Measurements from ENCODE around the gene DIP2C.
"Not testable (repeated sequence)": the region's sequence is repeated elsewhere in the genome, so short reads cannot be mapped to it uniquely, and the experiment has no call there.

The DIP2C gene

GRCh38 chr10:361203-362081 is 328.0 kb downstream of the DIP2C start:
- DNase-seq = no peak

GRCh38 chr10:360653-361052 is 328.8 kb downstream of the DIP2C start:
- DNase-seq = no peak

GRCh38 chr10:359762-360161 is 329.7 kb downstream of the DIP2C start:
- DNase-seq = no peak

- DNase-seq = no peak
Measured at GRCh38 chr10:359093-359492, 330.4 kb downstream of the DIP2C start.

- DNase-seq = no peak
Measured at GRCh38 chr10:357201-357950, 332.1 kb downstream of the DIP2C start.

- no peak for DNase-seq
Measured at GRCh38 chr10:356452-356851, 333.0 kb downstream of the DIP2C start.

GRCh38 chr10:354901-355617 is 334.4 kb downstream of the DIP2C start:
- no peak for DNase-seq

GRCh38 chr10:352476-353235 is 336.8 kb downstream of the DIP2C start:
- DNase-seq = no peak

GRCh38 chr10:351770-352334 is 337.6 kb downstream of the DIP2C start:
- peak; percentile 39 for DNase-seq

GRCh38 chr10:350981-351501 is 338.4 kb downstream of the DIP2C start:
- no peak for DNase-seq

- no peak for DNase-seq
Measured at GRCh38 chr10:349081-349480, 340.4 kb downstream of the DIP2C start.

- DNase-seq = no peak
Measured at GRCh38 chr10:348456-348855, 341.0 kb downstream of the DIP2C start.

GRCh38 chr10:347774-348173 is 341.7 kb downstream of the DIP2C start:
- DNase-seq = not testable (repeated sequence)

GRCh38 chr10:347190-347589 is 342.3 kb downstream of the DIP2C start:
- peak; percentile 8 for DNase-seq

- no peak for DNase-seq
Measured at GRCh38 chr10:344582-345200, 344.8 kb downstream of the DIP2C start.

GRCh38 chr10:343231-344220 is 345.9 kb downstream of the DIP2C start:
- no peak for DNase-seq

- no peak for DNase-seq
Measured at GRCh38 chr10:341081-341740, 348.3 kb downstream of the DIP2C start.

GRCh38 chr10:340646-341045 is 348.8 kb downstream of the DIP2C start:
- no peak for DNase-seq

- DNase-seq = no peak
Measured at GRCh38 chr10:339038-339391, 350.5 kb downstream of the DIP2C start.

Data from stimulated activated CD8-positive, alpha-beta memory T cell treated with anti-CD3 and anti-CD28 coated beads, Interleukin-4, amount 100 ng/mL, for 48 hours (primary cell).